Measurements from ENCODE around the gene CYP4A11.
"Not testable (repeated sequence)": the region's sequence is repeated elsewhere in the genome, so short reads cannot be mapped to it uniquely, and the experiment has no call there.

Gene CYP4A11

DNA sequence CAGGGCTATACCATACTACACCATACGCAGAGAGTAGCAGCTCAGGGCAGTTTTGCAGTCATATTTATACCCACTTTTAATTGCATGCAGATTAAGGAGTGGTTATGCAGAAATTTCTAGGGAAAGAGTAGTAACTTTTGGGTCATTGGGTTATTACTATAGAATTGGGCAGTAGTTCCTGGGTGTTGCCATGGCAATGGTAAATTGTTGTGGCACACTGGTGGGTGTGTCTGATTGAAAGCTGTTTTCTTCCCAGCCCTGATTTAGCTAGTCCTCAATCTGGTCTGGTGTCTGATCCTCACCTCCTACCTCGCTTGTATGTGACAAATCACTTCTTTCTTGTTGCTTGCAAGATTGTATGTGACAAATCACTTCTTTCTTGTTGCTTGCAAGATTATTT is 30.5 kb downstream of the CYP4A11 start:
- DNase-seq (ENCODE audit: low read depth in 2 of 2) = no peak

GRCh38 chr1:46903481-46903880 is 37.8 kb downstream of the CYP4A11 start:
- DNase-seq (ENCODE audit: low read depth in 2 of 2) = no peak

DNA sequence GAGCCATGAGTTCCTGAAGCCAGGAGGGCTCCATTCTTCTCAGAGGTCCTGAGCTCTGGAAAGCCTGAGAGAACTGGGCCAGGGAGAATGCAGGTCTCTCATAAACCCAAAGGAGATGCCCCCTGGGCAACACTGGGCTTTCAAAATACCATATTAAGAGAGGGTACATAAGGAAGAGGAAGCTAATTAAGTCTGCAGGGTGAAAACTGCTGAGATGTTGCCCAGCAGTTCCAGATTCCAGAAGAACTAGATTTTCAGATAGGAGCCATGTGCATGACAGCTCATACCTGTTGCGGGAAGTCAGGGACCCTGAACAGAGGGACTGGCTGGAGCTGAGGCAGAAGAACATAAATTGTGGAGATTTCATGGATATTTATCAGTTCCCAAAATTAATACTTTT is 40.9 kb downstream of the CYP4A11 start:
- DNase-seq (ENCODE audit: low read depth in 2 of 2) = no peak

- not testable (repeated sequence) for DNase-seq (ENCODE audit: low read depth in 2 of 2)
These were observed 59.6 kb downstream of the CYP4A11 start for GRCh38 chr1:46881656-46882055.

All from stimulated activated CD8-positive, alpha-beta memory T cell treated with anti-CD3 and anti-CD28 coated beads, Interleukin-15, amount 100 ng/mL, for 4 hours (primary cell).